NCI-H1048 (cell line): ENCODE data around the gene RNF111.
A peak's percentile ranks its signal among the peaks of the same experiment; 100 is the strongest.
"Not testable (repeated sequence)": the region's sequence is repeated elsewhere in the genome, so short reads cannot be mapped to it uniquely, and the experiment has no call there.

Experiments used
- DNase-seq: peaks from one replicate; lab custom pipeline; 2025; lab: John Stamatoyannopoulos, UW

The RNF111 gene

GRCh38 chr15:59059076-59059597 lies 71.7 kb downstream of the RNF111 start:
- no peak for DNase-seq

- no peak for DNase-seq
Measured at GRCh38 chr15:59060348-59060747, 72.9 kb downstream of the RNF111 start.

GRCh38 chr15:59063042-59063441 lies 75.6 kb downstream of the RNF111 start:
- no peak for DNase-seq

GRCh38 chr15:59069430-59069829 lies 82.0 kb downstream of the RNF111 start:
- DNase-seq = no peak

GRCh38 chr15:59074607-59075006 lies 87.1 kb downstream of the RNF111 start:
- no peak for DNase-seq

GRCh38 chr15:59087731-59088130 lies 100.3 kb downstream of the RNF111 start:
- no peak for DNase-seq

GRCh38 chr15:59094077-59094476 lies 106.6 kb downstream of the RNF111 start:
- no peak for DNase-seq

GRCh38 chr15:59096429-59096828 lies 109.0 kb downstream of the RNF111 start:
- DNase-seq = no peak

GRCh38 chr15:59099162-59099685 lies 111.8 kb downstream of the RNF111 start:
- DNase-seq = no peak

GRCh38 chr15:59104602-59104911 lies 117.1 kb downstream of the RNF111 start:
- DNase-seq = no peak

GRCh38 chr15:59104912-59105732 lies 117.7 kb downstream of the RNF111 start, which contains the start of gene CCNB2:
CCNB2 (plus strand) TSS chr15:59105146; CDS start chr15:59105269, 123 bp downstream.
- peak; percentile 71 for DNase-seq

GRCh38 chr15:59105854-59106253 lies 118.4 kb downstream of the RNF111 start:
- no peak for DNase-seq

- DNase-seq = no peak
Measured at GRCh38 chr15:59111251-59111650, 123.8 kb downstream of the RNF111 start.

- DNase-seq = no peak
Measured at GRCh38 chr15:59115047-59115446, 127.6 kb downstream of the RNF111 start.

- no peak for DNase-seq
Measured at GRCh38 chr15:59116141-59116540, 128.7 kb downstream of the RNF111 start.

- no peak for DNase-seq
Measured at GRCh38 chr15:59116771-59117170, 129.3 kb downstream of the RNF111 start.

- no peak for DNase-seq
Measured at GRCh38 chr15:59119625-59120024, 132.2 kb downstream of the RNF111 start.

- no peak for DNase-seq
Measured at GRCh38 chr15:59120937-59121336, 133.5 kb downstream of the RNF111 start.

- no peak for DNase-seq
Measured at GRCh38 chr15:59124261-59124660, 136.8 kb downstream of the RNF111 start.

GRCh38 chr15:59125683-59126082 lies 138.2 kb downstream of the RNF111 start:
- not testable (repeated sequence) for DNase-seq

GRCh38 chr15:59127255-59127654 lies 139.8 kb downstream of the RNF111 start:
- DNase-seq = not testable (repeated sequence)

- DNase-seq = no peak
Measured at GRCh38 chr15:59131456-59131855, 144.0 kb downstream of the RNF111 start.

GRCh38 chr15:59131969-59132562 lies 144.6 kb downstream of the RNF111 start:
- no peak for DNase-seq
